ENCODE data around the gene TTC3. TPM values are rescaled to one million over a fixed set of nuclear protein-coding genes. Genes with fewer than 3 reads are reported as not detected.

The TTC3 gene
- total and polyA plus RNA-seq, 2 of the 13 experiments (the other 11 are each of a cell fraction or from before 2014, with no cell fraction given): 55.7 to 108 TPM

DNA sequence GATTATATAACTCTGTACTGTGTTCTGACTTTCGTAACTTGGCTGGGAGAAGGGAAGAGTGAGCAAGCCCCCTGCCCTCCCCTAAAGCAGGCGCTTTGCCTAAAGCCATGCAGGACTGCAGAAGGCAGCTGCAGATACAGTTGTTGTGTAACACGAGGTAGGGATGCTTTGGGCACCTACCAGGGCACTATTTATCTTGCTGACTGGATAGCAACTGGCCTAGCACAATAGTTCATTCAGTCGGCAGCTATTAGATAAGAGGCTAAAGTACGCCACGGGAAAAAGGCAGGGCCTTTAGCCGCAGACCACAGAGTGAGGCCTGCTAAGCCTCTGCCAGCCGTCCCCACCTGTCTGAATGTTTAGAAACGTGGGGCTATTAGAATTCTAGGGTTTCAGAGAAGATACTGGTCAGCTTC lies 80.9 kb downstream of the TTC3 start (continued):
- TF ChIP-seq, protein P1, sequence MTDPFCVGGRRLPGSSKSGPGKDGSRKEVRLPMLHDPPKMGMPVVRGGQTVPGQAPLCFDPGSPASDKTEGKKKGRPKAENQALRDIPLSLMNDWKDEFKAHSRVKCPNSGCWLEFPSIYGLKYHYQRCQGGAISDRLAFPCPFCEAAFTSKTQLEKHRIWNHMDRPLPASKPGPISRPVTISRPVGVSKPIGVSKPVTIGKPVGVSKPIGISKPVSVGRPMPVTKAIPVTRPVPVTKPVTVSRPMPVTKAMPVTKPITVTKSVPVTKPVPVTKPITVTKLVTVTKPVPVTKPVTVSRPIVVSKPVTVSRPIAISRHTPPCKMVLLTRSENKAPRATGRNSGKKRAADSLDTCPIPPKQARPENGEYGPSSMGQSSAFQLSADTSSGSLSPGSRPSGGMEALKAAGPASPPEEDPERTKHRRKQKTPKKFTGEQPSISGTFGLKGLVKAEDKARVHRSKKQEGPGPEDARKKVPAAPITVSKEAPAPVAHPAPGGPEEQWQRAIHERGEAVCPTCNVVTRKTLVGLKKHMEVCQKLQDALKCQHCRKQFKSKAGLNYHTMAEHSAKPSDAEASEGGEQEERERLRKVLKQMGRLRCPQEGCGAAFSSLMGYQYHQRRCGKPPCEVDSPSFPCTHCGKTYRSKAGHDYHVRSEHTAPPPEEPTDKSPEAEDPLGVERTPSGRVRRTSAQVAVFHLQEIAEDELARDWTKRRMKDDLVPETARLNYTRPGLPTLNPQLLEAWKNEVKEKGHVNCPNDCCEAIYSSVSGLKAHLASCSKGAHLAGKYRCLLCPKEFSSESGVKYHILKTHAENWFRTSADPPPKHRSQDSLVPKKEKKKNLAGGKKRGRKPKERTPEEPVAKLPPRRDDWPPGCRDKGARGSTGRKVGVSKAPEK (CRISPR knock-in tag; IDR thresholded peaks at IDR 0.05; ENCODE audit: borderline replicate concordance): no peak
- TF ChIP-seq DR1 (CRISPR knock-in tag; IDR thresholded peaks at IDR 0.05) (no peak), FOXA3 (CRISPR knock-in tag; IDR thresholded peaks at IDR 0.05) (peak; percentile 79), KDM4B (CRISPR knock-in tag; IDR thresholded peaks at IDR 0.05) (peak; percentile 43; the same call in 1 of the 2 replicates), ZC3H13 (CRISPR knock-in tag; IDR thresholded peaks at IDR 0.05) (no peak), ZNF17 (CRISPR knock-in tag; IDR thresholded peaks at IDR 0.05) (no peak), NCOR1 (IDR thresholded peaks at IDR 0.05; ENCODE audit: borderline replicate concordance, low read length) (peak; percentile 77; the same call in 1 of the 2 replicates), XRCC5 (optimal IDR thresholded peaks at IDR 0.05; ENCODE audit: low read length) (peak; percentile 74), KLF12 (CRISPR knock-in tag; IDR thresholded peaks at IDR 0.05; ENCODE audit: borderline replicate concordance) (no peak), ZNF547 (CRISPR knock-in tag; IDR thresholded peaks at IDR 0.05) (no peak), FOXM1 (CRISPR knock-in tag; IDR thresholded peaks at IDR 0.05) (no peak), HOXD1 (CRISPR knock-in tag; IDR thresholded peaks at IDR 0.05) (no peak), ZNF749 (CRISPR knock-in tag; IDR thresholded peaks at IDR 0.05; ENCODE audit: borderline replicate concordance) (peak; percentile 46; the same call in 1 of the 2 replicates), RFXANK (CRISPR knock-in tag; IDR thresholded peaks at IDR 0.05) (no peak), DNMT1 (CRISPR knock-in tag; IDR thresholded peaks at IDR 0.05) (no peak), ZNF296 (CRISPR knock-in tag; conservative IDR thresholded peaks at IDR 0.05) (no peak), ZNF510 (CRISPR knock-in tag; IDR thresholded peaks at IDR 0.05; ENCODE audit: low read depth) (no peak), POLR2G (IDR thresholded peaks at IDR 0.05; ENCODE audit: low read depth, low read length) (peak; percentile 35; the same call in 1 of the 2 replicates)
- TF ChIP-seq, protein P2, sequence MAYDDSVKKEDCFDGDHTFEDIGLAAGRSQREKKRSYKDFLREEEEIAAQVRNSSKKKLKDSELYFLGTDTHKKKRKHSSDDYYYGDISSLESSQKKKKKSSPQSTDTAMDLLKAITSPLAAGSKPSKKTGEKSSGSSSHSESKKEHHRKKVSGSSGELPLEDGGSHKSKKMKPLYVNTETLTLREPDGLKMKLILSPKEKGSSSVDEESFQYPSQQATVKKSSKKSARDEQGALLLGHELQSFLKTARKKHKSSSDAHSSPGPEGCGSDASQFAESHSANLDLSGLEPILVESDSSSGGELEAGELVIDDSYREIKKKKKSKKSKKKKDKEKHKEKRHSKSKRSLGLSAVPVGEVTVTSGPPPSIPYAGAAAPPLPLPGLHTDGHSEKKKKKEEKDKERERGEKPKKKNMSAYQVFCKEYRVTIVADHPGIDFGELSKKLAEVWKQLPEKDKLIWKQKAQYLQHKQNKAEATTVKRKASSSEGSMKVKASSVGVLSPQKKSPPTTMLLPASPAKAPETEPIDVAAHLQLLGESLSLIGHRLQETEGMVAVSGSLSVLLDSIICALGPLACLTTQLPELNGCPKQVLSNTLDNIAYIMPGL (CRISPR knock-in tag; IDR thresholded peaks at IDR 0.05; ENCODE audit: borderline replicate concordance in 1 of 2, low read depth in 1 of 2): peak; percentile 28 to 53; a peak in 2 of 4 replicates
- TF ChIP-seq, protein P3, sequence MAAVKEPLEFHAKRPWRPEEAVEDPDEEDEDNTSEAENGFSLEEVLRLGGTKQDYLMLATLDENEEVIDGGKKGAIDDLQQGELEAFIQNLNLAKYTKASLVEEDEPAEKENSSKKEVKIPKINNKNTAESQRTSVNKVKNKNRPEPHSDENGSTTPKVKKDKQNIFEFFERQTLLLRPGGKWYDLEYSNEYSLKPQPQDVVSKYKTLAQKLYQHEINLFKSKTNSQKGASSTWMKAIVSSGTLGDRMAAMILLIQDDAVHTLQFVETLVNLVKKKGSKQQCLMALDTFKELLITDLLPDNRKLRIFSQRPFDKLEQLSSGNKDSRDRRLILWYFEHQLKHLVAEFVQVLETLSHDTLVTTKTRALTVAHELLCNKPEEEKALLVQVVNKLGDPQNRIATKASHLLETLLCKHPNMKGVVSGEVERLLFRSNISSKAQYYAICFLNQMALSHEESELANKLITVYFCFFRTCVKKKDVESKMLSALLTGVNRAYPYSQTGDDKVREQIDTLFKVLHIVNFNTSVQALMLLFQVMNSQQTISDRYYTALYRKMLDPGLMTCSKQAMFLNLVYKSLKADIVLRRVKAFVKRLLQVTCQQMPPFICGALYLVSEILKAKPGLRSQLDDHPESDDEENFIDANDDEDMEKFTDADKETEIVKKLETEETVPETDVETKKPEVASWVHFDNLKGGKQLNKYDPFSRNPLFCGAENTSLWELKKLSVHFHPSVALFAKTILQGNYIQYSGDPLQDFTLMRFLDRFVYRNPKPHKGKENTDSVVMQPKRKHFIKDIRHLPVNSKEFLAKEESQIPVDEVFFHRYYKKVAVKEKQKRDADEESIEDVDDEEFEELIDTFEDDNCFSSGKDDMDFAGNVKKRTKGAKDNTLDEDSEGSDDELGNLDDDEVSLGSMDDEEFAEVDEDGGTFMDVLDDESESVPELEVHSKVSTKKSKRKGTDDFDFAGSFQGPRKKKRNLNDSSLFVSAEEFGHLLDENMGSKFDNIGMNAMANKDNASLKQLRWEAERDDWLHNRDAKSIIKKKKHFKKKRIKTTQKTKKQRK (IDR thresholded peaks at IDR 0.05; ENCODE audit: low read length): no peak
- TF ChIP-seq, protein P4, sequence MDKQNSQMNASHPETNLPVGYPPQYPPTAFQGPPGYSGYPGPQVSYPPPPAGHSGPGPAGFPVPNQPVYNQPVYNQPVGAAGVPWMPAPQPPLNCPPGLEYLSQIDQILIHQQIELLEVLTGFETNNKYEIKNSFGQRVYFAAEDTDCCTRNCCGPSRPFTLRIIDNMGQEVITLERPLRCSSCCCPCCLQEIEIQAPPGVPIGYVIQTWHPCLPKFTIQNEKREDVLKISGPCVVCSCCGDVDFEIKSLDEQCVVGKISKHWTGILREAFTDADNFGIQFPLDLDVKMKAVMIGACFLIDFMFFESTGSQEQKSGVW (CRISPR knock-in tag; IDR thresholded peaks at IDR 0.05; ENCODE audit: borderline replicate concordance): no peak

Measured in HepG2 (cell line).